Activated CD4-positive, alpha-beta T cell treated with anti-CD3 and anti-CD28 coated beads, Interleukin-2, amount 10 ng/mL, durations not matched to agents 7 days and 5 days (primary cell): ENCODE results near the gene GOLGA8T. TPM values are rescaled to one million over a fixed set of nuclear protein-coding genes. Genes with fewer than 3 reads are reported as not detected.
"Not testable (repeated sequence)": the region's sequence is repeated elsewhere in the genome, so short reads cannot be mapped to it uniquely, and the experiment has no call there.

Source experiments
- CTCF ChIA-PET: fragments of 350-600 bp; sonication (Branson Sonifier 250); formaldehyde crosslinking; loops from one replicate; lab custom pipeline; 2021; ENCODE audit warnings: antibody characterized with exemption; lab: Charles Lee
- POLR2A ChIA-PET: fragments of 350-600 bp; sonication (Branson Sonifier 250); formaldehyde crosslinking; loops from one replicate; lab custom pipeline; 2021; ENCODE audit warnings: antibody characterized with exemption; lab: Charles Lee
- DNase-seq: peaks from one replicate; pipeline ENCODE4 v3.0.0-alpha.2; 2020
- H3K27ac Mint-ChIP-seq: one replicate; pipeline ENCODE4 v1.8.0; 2021; ENCODE audit warnings: mild to moderate bottlenecking, moderate library complexity, mixed read lengths
- H3K27me3 Mint-ChIP-seq: one replicate; pipeline ENCODE4 v1.8.0; 2021; ENCODE audit warnings: mixed read lengths
- H3K36me3 Mint-ChIP-seq: one replicate; pipeline ENCODE4 v1.8.0; 2021; ENCODE audit warnings: low read depth, mixed read lengths
- H3K4me1 Mint-ChIP-seq: one replicate; pipeline ENCODE4 v1.8.0; 2021; ENCODE audit warnings: mixed read lengths
- H3K4me3 Mint-ChIP-seq: one replicate; pipeline ENCODE4 v1.8.0; 2021; ENCODE audit warnings: mild to moderate bottlenecking, moderate library complexity, mixed read lengths
- H3K9me3 Mint-ChIP-seq: one replicate; pipeline ENCODE4 v1.8.0; 2021; ENCODE audit warnings: mixed read lengths
- total RNA-seq, 2 experiments: library from RNA; stranded (reverse); gene quantifications; one replicate each; pipeline ENCODE4 v1.2.3, GENCODE V29; 2021

The GOLGA8T gene
- total RNA-seq, 2 experiments from 2014 or later: not detected

DNA sequence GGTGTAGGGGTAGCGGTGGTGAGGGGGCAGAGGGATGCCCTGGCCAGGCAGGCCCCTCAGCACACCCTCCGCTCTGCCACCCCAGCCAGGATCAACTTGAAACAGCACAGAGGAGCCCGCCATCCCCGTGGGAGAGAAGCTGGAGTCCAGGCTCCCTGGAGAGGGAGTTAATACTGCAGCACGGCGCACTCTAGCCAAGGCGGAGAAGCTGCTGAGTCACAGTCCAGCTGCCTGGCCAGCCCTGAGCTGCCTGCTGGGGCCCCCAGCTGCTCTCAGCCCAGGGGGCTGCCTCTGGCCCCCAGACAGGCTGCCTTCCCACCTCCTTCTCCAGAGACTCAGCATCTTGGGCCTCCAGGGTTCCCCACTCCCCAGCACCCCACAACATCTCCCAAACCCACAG lies 36.6 kb downstream of the GOLGA8T start:
- H3K27me3 Mint-ChIP-seq, H3K9me3 Mint-ChIP-seq, H3K27ac Mint-ChIP-seq, H3K4me1 Mint-ChIP-seq, POLR2A ChIA-PET, H3K4me3 Mint-ChIP-seq, DNase-seq, H3K36me3 Mint-ChIP-seq, CTCF ChIA-PET: not testable (repeated sequence)

DNA sequence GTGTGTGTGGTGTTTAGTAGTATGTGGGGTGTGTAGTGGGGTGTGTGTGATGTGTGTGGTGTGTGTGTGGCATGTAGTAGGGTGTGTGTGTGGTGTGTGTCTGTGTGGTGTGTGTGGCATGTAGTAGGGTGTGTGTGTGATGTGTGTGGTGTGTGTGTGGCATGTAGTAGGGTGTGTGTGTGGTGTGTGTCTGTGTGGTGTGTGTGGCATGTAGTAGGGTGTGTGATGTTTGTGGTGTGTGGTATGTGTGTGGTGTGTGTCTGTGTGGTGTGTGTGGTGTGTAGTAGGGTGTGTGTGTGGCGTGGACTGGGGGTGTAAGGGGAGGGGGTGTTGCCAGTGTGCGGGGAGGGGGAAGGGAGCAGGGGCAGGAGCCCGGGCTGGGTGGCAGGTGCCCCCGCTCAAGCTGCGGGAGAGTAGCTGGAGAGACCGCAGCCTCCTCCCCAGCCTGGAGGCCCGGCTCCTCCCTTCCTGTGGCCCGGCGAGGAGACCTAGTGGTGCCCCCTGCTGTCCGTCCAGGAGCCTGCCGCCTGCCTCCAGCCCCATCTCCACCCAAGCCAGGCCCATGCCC lies 38.3 kb downstream of the GOLGA8T start:
- H3K27me3 Mint-ChIP-seq, H3K4me3 Mint-ChIP-seq, POLR2A ChIA-PET, H3K36me3 Mint-ChIP-seq, CTCF ChIA-PET, H3K9me3 Mint-ChIP-seq, H3K4me1 Mint-ChIP-seq: not testable (repeated sequence)
- DNase-seq: peak; percentile 82
- peak overlapping the region; percentile 85 for H3K27ac Mint-ChIP-seq

DNA sequence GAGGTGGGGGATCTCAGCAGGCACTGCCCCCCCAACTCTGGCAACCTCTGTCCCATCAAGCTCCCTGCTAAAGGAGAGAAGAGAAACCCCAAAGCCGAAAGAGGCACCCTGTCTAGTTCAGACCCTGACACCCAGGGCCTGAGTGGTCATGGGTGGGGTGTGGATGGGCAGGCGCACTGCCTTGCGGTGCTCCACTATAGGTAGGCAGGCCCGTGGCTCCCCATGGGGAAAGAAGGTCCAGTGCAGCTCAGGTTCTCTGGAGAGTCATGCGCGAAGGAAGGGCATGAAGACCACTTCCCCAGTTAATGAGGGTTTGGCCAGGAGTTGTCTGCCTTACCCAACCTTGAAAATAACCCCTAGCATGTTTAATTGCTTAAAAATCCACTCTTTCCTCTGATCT lies 40.4 kb downstream of the GOLGA8T start:
- CTCF ChIA-PET: not testable (repeated sequence)

DNA sequence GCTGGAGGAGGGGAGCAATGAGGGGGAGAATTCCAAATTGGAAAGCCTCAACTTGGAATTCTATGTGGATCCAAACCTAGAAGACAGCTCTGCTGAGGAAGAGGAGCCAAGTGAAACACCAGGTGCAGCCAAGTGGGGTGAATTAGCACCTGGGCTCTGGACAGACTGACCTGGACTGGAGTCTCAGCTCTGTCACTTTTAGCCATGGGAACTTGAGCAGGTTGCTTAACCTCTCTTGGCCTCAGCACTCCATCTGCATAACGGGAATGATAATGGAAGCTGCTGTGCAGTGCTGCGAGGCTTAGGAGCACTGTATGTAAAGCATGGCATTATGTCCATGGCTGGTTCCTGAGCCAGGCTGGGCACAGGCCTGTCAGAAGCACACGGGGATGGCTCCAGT lies 41.8 kb downstream of the GOLGA8T start:
- CTCF ChIA-PET, H3K4me3 Mint-ChIP-seq, POLR2A ChIA-PET: not testable (repeated sequence)

More for the DNA sequence above, 40.4 kb downstream of the GOLGA8T start:
- H3K9me3 Mint-ChIP-seq, H3K4me1 Mint-ChIP-seq, POLR2A ChIA-PET, H3K27me3 Mint-ChIP-seq, H3K27ac Mint-ChIP-seq, DNase-seq, H3K36me3 Mint-ChIP-seq, H3K4me3 Mint-ChIP-seq: not testable (repeated sequence)

GRCh38 chr15:30179814-30180213 lies 45.0 kb downstream of the GOLGA8T start:
- H3K36me3 Mint-ChIP-seq, H3K4me3 Mint-ChIP-seq, DNase-seq, POLR2A ChIA-PET, H3K4me1 Mint-ChIP-seq, H3K27ac Mint-ChIP-seq, H3K9me3 Mint-ChIP-seq, H3K27me3 Mint-ChIP-seq, CTCF ChIA-PET: not testable (repeated sequence)

More for the DNA sequence above, 41.8 kb downstream of the GOLGA8T start:
- not testable (repeated sequence) for H3K27me3 Mint-ChIP-seq, H3K4me1 Mint-ChIP-seq, H3K27ac Mint-ChIP-seq, DNase-seq, H3K36me3 Mint-ChIP-seq, H3K9me3 Mint-ChIP-seq

GRCh38 chr15:30185495-30185894 lies 50.6 kb downstream of the GOLGA8T start:
- H3K4me3 Mint-ChIP-seq, H3K27ac Mint-ChIP-seq, H3K27me3 Mint-ChIP-seq, H3K9me3 Mint-ChIP-seq, DNase-seq, CTCF ChIA-PET, POLR2A ChIA-PET, H3K36me3 Mint-ChIP-seq, H3K4me1 Mint-ChIP-seq: not testable (repeated sequence)

- H3K36me3 Mint-ChIP-seq, H3K27ac Mint-ChIP-seq, CTCF ChIA-PET, H3K27me3 Mint-ChIP-seq, H3K9me3 Mint-ChIP-seq, H3K4me1 Mint-ChIP-seq, DNase-seq, POLR2A ChIA-PET, H3K4me3 Mint-ChIP-seq: not testable (repeated sequence)
Observed at GRCh38 chr15:30187429-30187828, 52.6 kb downstream of the GOLGA8T start.

DNA sequence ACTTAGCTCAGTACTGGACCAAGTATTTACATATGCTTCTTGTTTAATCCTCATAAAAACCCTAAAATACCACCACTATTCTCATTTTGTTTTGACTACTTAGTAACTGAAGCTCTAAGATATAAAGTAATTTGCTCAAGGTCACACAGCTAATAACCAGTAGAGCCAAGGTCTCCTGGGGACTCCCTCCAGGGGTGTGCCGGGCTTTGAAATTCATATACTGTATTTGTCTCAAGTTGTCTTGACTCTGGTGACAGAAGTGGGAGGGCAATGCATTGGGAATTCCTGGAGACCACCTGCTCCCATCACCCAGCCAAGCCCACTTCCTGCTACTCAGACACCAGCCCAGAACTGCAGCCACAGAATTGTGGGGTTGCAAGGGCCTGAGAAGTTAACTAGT lies 54.9 kb downstream of the GOLGA8T start:
- H3K36me3 Mint-ChIP-seq, H3K9me3 Mint-ChIP-seq, H3K4me1 Mint-ChIP-seq, DNase-seq, POLR2A ChIA-PET, H3K27ac Mint-ChIP-seq, H3K4me3 Mint-ChIP-seq, CTCF ChIA-PET, H3K27me3 Mint-ChIP-seq: not testable (repeated sequence)

DNA sequence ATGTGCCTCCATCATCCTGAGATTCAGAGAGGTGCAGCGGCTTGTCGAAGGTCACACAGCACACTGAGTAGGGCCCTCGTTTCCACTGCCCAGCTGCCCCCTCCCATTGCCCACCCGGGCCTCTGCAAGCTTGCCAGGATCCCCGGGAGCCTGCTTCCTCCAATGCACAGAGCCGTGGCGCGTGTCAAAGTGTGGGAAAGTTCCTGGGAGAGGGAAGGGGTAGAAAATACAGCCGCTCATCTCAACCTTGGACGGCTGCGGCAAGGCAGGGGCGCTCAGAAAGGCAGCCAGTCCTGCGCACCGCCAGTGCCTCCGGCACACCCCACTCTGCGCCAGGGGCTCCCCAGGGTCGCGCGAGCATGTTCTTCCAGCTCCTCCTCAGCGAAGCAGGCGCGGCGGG lies 56.3 kb downstream of the GOLGA8T start:
- H3K4me3 Mint-ChIP-seq, H3K27ac Mint-ChIP-seq, H3K36me3 Mint-ChIP-seq, H3K9me3 Mint-ChIP-seq, POLR2A ChIA-PET, CTCF ChIA-PET, H3K27me3 Mint-ChIP-seq, DNase-seq, H3K4me1 Mint-ChIP-seq: not testable (repeated sequence)

DNA sequence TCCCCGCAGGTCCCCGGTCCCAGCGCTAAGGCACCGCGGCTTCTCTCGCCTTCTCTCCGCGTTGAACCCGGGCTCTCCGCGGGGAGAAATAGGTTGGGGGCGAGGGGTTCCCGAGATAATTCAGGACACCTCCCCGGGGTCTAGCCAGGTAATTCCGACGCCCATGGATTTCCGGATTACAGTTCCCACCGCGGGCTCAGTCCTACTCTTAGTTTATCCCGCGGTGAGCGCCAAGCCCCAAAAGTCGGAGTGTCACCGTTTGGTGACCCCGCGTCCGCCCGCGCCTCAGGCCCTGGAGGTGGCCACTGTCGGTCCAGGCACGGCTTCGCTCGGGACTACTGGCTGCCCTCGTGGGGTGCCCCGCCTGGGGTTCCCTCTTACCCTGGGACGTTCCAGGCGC lies 56.8 kb downstream of the GOLGA8T start:
- H3K27ac Mint-ChIP-seq, CTCF ChIA-PET, POLR2A ChIA-PET, H3K27me3 Mint-ChIP-seq, DNase-seq, H3K36me3 Mint-ChIP-seq, H3K4me1 Mint-ChIP-seq, H3K9me3 Mint-ChIP-seq: not testable (repeated sequence)
- peak overlapping the region; percentile 22 for H3K4me3 Mint-ChIP-seq

- POLR2A ChIA-PET, H3K27me3 Mint-ChIP-seq, DNase-seq, H3K4me1 Mint-ChIP-seq, H3K9me3 Mint-ChIP-seq, H3K27ac Mint-ChIP-seq, H3K36me3 Mint-ChIP-seq, H3K4me3 Mint-ChIP-seq, CTCF ChIA-PET: not testable (repeated sequence)
Observed at GRCh38 chr15:30192119-30192745, 57.4 kb downstream of the GOLGA8T start.

GRCh38 chr15:30192892-30193291 lies 58.0 kb downstream of the GOLGA8T start:
- H3K9me3 Mint-ChIP-seq, POLR2A ChIA-PET, DNase-seq, H3K27me3 Mint-ChIP-seq, H3K4me3 Mint-ChIP-seq, CTCF ChIA-PET, H3K36me3 Mint-ChIP-seq, H3K27ac Mint-ChIP-seq, H3K4me1 Mint-ChIP-seq: not testable (repeated sequence)
